Measurements from ENCODE around the gene KIFAP3.

The KIFAP3 gene

GRCh38 chr1:169886422-169886821 lies 188.1 kb downstream of the KIFAP3 start:
- H3K36me3 ChIP-seq (ENCODE audit: control insufficient read depth, insufficient read depth, low read length) = peaks cover 3% of the 10 kb centered on the region
- DNase-seq (ENCODE audit: extremely low read depth, insufficient read length) = no peak
- no peak for TF ChIP-seq CTCF (IDR thresholded peaks at IDR 0.05; ENCODE audit: insufficient read depth, low read length, poor library complexity, severe bottlenecking)
- no peaks in the 10 kb centered on the region for H3K27me3 ChIP-seq (replicated peaks; ENCODE audit: control insufficient read depth, insufficient read depth, low read length)
- no peak overlapping the region for H3K4me3 ChIP-seq (replicated peaks; ENCODE audit: low read depth, low read length)

GRCh38 chr1:169885207-169885606 lies 189.3 kb downstream of the KIFAP3 start:
- no peak for TF ChIP-seq CTCF (IDR thresholded peaks at IDR 0.05; ENCODE audit: insufficient read depth, low read length, poor library complexity, severe bottlenecking)
- DNase-seq (ENCODE audit: extremely low read depth, insufficient read length) = no peak
- Histone ChIP-seq H3K4me3 (replicated peaks; ENCODE audit: low read depth, low read length) (no peak overlapping the region), H3K27me3 (replicated peaks; ENCODE audit: control insufficient read depth, insufficient read depth, low read length) (no peaks in the 10 kb centered on the region), H3K36me3 (ENCODE audit: control insufficient read depth, insufficient read depth, low read length) (peaks cover 3% of the 10 kb centered on the region)

DNA sequence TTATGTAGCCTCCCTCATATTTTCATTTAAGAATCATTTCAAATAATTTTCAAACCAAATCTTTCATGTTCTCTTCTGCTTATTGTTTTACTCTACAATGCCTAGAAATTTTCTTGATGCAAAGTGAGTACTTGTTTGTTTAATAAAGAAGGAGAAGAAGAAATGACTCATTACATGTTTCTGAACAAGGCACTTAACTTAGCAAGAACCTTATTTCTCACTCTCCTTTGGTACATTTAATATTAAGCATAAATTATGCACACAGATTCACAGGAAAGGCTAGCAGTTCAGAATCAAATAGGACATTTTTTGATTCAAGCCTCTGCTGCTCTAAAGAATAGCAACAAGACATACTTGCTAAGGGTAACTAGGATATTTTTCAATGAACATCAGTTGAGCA lies 189.9 kb downstream of the KIFAP3 start:
- Histone ChIP-seq H3K27me3 (replicated peaks; ENCODE audit: control insufficient read depth, insufficient read depth, low read length) (no peaks in the 10 kb centered on the region), H3K36me3 (ENCODE audit: control insufficient read depth, insufficient read depth, low read length) (peaks cover 3% of the 10 kb centered on the region), H3K4me3 (replicated peaks; ENCODE audit: low read depth, low read length) (no peak overlapping the region)
- TF ChIP-seq CTCF (IDR thresholded peaks at IDR 0.05; ENCODE audit: insufficient read depth, low read length, poor library complexity, severe bottlenecking) = no peak
- DNase-seq (ENCODE audit: extremely low read depth, insufficient read length) = no peak

- Histone ChIP-seq H3K27me3 (replicated peaks; ENCODE audit: control insufficient read depth, insufficient read depth, low read length) (no peaks in the 10 kb centered on the region), H3K36me3 (ENCODE audit: control insufficient read depth, insufficient read depth, low read length) (peaks cover 3% of the 10 kb centered on the region), H3K4me3 (replicated peaks; ENCODE audit: low read depth, low read length) (no peak overlapping the region)
- TF ChIP-seq CTCF (IDR thresholded peaks at IDR 0.05; ENCODE audit: insufficient read depth, low read length, poor library complexity, severe bottlenecking) = no peak
- no peak for DNase-seq (ENCODE audit: extremely low read depth, insufficient read length)
Measured at GRCh38 chr1:169882039-169882511, 192.4 kb downstream of the KIFAP3 start.

DNA sequence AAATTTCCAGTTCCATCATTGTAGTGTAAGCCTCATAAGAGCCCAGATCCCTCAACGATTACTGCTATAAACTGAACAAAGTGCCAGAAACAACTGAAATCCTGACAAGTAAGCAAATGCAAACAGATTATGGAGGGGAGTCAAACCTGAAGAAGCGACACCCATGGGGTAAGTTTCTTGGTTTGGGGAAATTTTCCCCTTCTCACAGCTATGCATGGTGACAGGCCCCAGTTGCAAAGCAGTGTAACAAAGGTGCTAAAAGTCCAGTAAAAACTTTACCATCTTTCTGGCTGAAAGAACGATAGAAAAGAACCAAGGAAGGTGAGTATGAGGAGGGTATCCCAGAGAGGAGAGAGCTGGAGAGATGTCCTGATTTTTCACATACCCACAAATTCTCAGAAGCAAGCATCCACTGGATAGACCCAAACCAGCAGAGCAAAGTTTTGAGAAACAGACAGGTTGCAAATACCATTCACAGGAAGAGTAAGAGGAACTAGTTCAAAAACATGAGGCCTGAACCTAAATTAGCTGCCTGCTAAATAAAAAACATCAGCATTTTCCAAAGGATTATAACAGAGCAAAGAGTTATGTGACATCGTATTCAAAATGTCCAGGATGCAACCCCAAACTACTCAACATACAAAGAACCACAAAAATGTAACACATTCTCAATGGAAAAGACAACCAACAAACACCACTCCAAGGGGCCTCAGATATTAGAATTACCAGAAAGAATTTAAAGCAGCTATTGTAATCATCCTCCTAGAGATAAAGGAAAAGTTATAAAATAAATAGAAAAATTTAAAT lies 195.3 kb downstream of the KIFAP3 start:
- Histone ChIP-seq H3K36me3 (ENCODE audit: control insufficient read depth, insufficient read depth, low read length) (peaks cover 7% of the 10 kb centered on the region), H3K27me3 (replicated peaks; ENCODE audit: control insufficient read depth, insufficient read depth, low read length) (no peaks in the 10 kb centered on the region), H3K4me3 (replicated peaks; ENCODE audit: low read depth, low read length) (no peak overlapping the region)
- no peak for DNase-seq (ENCODE audit: extremely low read depth, insufficient read length)
- no peak for TF ChIP-seq CTCF (IDR thresholded peaks at IDR 0.05; ENCODE audit: insufficient read depth, low read length, poor library complexity, severe bottlenecking)

All from GM06990 (cell line).